Keratinocyte (primary cell): ENCODE measurements around the gene CARD8.

Experiments used
- EZH2 ChIP-seq: IDR thresholded peaks from one replicate; pipeline ENCODE4 v1.6.1; 2012; ENCODE audit warnings: inconsistent platforms, mild to moderate bottlenecking, low read length, moderate library complexity
- TF ChIP-seq, protein P1 (sequence below), 3 experiments: IDR thresholded peaks in 1 of 3; conservative IDR thresholded peaks in 1 of 3; optimal IDR thresholded peaks in 1 of 3; 2 replicates in 2 of 3; 3 replicates in 1 of 3; pipeline versions ENCODE3 to v1.5.1; 2011; ENCODE audit warnings: low read length in 3 of 3, mild to moderate bottlenecking in 3 of 3, moderate library complexity in 2 of 3, control low read depth in 1 of 3, inconsistent platforms in 1 of 3; ENCODE audit not compliant: insufficient read depth in 2 of 3; ENCODE audit errors: extremely low read depth in 1 of 3

DNA sequence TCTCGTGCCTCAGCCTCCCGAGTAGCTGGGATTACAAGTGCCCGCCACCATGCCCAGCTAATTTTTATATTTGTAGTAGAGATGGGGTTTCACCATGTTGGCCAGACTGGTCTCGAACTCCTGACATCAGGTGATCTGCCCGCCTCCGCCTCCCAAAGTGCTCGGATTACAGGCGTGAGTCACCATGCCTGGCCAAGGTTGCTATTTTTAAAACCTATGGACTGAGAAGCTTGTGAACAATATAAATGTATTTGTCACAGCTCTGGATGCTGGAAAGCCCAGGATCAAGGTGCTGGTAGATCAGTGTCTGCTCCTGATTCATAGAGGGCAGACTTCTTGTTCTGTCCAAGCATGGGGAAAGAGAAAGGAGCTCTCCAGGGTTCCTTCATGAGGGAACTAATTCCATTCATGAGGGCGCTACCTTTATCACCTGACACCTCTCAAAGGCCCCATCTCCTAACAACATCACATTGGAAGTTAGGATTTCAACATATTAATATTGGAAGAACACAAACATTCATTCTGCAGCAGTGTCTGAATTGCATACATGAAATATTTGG is 16.1 kb downstream of the CARD8 start:
- TF ChIP-seq, protein P1, sequence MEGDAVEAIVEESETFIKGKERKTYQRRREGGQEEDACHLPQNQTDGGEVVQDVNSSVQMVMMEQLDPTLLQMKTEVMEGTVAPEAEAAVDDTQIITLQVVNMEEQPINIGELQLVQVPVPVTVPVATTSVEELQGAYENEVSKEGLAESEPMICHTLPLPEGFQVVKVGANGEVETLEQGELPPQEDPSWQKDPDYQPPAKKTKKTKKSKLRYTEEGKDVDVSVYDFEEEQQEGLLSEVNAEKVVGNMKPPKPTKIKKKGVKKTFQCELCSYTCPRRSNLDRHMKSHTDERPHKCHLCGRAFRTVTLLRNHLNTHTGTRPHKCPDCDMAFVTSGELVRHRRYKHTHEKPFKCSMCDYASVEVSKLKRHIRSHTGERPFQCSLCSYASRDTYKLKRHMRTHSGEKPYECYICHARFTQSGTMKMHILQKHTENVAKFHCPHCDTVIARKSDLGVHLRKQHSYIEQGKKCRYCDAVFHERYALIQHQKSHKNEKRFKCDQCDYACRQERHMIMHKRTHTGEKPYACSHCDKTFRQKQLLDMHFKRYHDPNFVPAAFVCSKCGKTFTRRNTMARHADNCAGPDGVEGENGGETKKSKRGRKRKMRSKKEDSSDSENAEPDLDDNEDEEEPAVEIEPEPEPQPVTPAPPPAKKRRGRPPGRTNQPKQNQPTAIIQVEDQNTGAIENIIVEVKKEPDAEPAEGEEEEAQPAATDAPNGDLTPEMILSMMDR (optimal IDR thresholded peaks at IDR 0.05 in 1 of 3, IDR thresholded peaks at IDR 0.05 in 1 of 3, conservative IDR thresholded peaks at IDR 0.05 in 1 of 3; ENCODE audit: extremely low read depth in 1 of 3, insufficient read depth in 2 of 3, low read length in 3 of 3), result no peak
- no peak for TF ChIP-seq EZH2
